Neural crest cell (in vitro differentiated cells): ENCODE results near the gene GJC1. TPM values are rescaled to one million over a fixed set of nuclear protein-coding genes. Genes with fewer than 3 reads are reported as not detected.
A peak's percentile ranks its signal among the peaks of the same experiment; 100 is the strongest.

Source experiments
- DNase-seq: peaks from one replicate; pipeline ENCODE4 v3.0.0; 2021; ENCODE audit warnings: low read depth, mixed read lengths, low spot score
- H3K27ac Mint-ChIP-seq: one replicate; pipeline ENCODE4 v1.8.0; 2021; ENCODE audit warnings: mild to moderate bottlenecking, mixed read lengths; ENCODE audit not compliant: unreplicated experiment
- H3K27me3 Mint-ChIP-seq: 2 replicates; pipeline ENCODE4 v1.8.0; 2021; ENCODE audit warnings: low read depth, mild to moderate bottlenecking, mixed read lengths
- H3K36me3 Mint-ChIP-seq: 2 replicates; pipeline ENCODE4 v1.8.0; 2021; ENCODE audit warnings: low read depth, mild to moderate bottlenecking, mixed read lengths
- H3K4me1 Mint-ChIP-seq: 2 replicates; pipeline ENCODE4 v1.8.0; 2021; ENCODE audit warnings: mixed read lengths
- H3K4me3 Mint-ChIP-seq: one replicate; pipeline ENCODE4 v1.8.0; 2021; ENCODE audit warnings: mild to moderate bottlenecking, mixed read lengths
- H3K9me3 Mint-ChIP-seq: 2 replicates; pipeline ENCODE4 v1.8.0; 2021; ENCODE audit warnings: mixed read lengths
- CTCF ChIP-seq: fragments of 200-600 bp; sonication (generic); conservative IDR thresholded peaks from 2 replicates; pipeline ENCODE4 v1.5.0; 2021; ENCODE audit warnings: antibody characterized with exemption, mild to moderate bottlenecking
- total RNA-seq: library from RNA; stranded (reverse); gene quantifications from 2 replicates; pipeline ENCODE4 v1.2.1, GENCODE V29; 2021

Gene GJC1
- total RNA-seq, 1 donor from 2014 or later, result 145 TPM

DNA sequence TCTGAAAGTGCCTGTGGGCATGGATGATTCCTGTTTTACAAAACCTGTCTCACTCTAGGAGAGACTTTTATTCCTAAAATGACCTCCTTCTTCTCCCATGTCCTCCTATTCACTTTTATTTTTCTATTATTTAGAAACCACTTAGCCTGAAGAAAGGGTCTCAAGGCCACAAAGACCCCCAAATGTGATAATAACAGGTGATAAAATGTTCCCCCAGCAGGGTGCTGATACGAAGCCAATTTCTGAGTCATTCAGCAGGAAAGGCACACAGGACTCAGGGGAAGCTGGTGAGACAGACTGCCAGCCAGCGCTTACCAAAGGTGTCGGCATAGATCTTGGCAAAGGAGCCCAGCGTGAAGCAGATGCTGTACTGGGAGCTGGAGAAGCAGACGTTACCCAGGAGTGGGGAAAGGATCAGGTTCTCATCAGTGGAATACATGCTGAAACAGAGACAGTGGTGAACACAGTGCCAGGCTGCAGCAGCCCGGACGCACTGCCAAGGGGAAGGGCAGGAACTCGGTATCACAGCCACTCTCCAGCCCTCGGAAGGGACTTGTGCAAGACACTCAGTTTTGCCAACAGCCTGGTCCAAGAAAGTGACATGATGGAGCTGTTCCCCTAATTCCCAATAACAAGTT, 42.2 kb upstream of the GJC1 start:
- Mint-ChIP-seq H3K9me3 (no peaks in the 10 kb centered on the region), H3K36me3 (peaks cover 13% of the 10 kb centered on the region), H3K27me3 (no peaks in the 10 kb centered on the region), H3K27ac (no peak overlapping the region), H3K4me1 (no peaks in the 10 kb centered on the region), H3K4me3 (no peak overlapping the region)
- TF ChIP-seq CTCF, result no peak
- no peak for DNase-seq

DNA sequence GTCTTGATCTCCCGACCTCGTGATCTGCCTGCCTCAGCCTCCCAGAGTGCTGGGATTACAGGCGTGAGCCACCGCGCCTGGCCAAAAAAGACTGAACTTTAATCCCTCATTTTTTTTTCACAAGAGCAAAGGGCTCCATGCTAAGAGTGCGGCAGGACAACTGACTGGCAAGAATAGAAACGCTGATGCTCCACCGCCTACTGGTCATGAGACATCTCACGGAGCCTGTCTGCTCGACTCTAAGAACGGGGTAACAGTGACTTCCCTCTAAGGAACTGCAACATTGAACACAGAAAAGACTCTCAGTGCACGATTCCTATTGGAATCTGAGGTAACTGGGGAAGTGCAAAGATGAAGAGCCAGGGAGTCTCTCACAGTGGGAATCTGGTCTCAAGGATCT, 41.5 kb upstream of the GJC1 start:
- H3K4me3 Mint-ChIP-seq, result no peak overlapping the region
- no peak for DNase-seq
- H3K36me3 Mint-ChIP-seq, result peaks cover 11% of the 10 kb centered on the region
- H3K27ac Mint-ChIP-seq, result no peak overlapping the region
- no peaks in the 10 kb centered on the region for H3K4me1 Mint-ChIP-seq
- H3K27me3 Mint-ChIP-seq, result no peaks in the 10 kb centered on the region
- H3K9me3 Mint-ChIP-seq, result no peaks in the 10 kb centered on the region
- TF ChIP-seq CTCF, result no peak

DNA sequence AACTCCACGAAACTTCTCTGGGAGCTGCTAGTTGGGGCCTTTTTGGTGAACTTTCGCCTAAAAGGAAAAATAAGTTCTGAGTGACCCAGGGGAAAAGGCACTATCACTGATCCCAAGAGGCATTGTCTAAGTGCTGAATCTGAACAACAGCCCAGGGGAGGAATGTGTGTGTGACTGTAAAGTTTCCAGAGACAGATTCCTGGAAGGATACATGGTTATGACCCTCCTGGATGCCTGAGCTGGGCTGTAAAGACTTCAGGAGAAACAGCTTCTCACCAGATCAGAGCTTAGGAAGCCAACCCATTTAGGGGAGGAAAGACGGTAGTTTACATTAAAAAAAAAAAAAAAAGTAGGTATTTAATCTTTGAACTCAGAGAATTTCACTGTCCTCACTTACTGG, 37.8 kb upstream of the GJC1 start:
- Mint-ChIP-seq H3K36me3 (peaks cover 13% of the 10 kb centered on the region), H3K27me3 (no peaks in the 10 kb centered on the region), H3K4me1 (no peaks in the 10 kb centered on the region), H3K27ac (no peak overlapping the region), H3K9me3 (no peaks in the 10 kb centered on the region), H3K4me3 (no peak overlapping the region)
- DNase-seq, result no peak
- TF ChIP-seq CTCF, result no peak

DNA sequence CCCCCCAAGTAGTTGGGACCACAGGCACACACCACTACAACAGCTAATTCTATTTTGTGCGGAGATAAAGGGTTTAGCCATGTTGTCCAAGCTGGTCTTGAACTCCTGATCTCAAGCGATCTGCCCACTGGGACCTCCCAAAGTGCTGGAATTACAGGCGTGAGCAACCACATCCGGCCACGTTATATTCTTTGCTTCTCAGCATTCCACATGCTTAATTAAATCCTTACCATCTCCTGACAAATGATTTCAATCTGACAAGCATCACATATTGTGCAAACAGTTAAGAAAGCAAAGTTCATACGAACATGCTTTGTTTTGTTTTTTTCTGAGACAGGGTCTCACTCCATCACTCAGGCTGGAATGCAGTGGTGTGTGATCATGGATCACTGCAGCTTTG, 35.8 kb upstream of the GJC1 start:
- H3K27ac Mint-ChIP-seq, result no peak overlapping the region
- no peak for DNase-seq
- TF ChIP-seq CTCF, result no peak
- H3K4me3 Mint-ChIP-seq, result no peak overlapping the region
- no peaks in the 10 kb centered on the region for H3K27me3 Mint-ChIP-seq
- peaks cover 12% of the 10 kb centered on the region for H3K36me3 Mint-ChIP-seq
- H3K9me3 Mint-ChIP-seq, result no peaks in the 10 kb centered on the region
- H3K4me1 Mint-ChIP-seq, result no peaks in the 10 kb centered on the region

DNA sequence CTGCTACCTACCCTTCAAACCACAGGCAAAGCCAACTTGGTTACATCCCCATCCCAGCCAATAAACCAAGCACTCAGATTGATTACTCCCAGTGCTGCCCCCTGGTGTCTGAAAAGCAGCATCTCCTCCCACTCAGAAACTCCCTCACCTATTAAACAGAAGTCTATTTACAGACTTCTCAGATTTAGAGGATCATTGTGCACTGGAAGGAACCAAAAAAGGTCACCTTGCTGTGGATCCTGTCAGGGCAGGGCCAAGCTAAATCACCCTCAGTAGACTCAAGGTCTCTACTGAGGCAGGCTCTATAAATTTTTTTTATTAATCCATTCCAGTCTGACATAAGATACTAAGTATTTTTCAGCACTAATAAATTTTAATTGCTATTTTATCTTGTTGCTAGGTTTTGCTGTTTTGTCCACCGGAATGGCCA, 35.2 kb upstream of the GJC1 start:
- H3K36me3 Mint-ChIP-seq, result peaks cover 12% of the 10 kb centered on the region
- TF ChIP-seq CTCF, result peak; percentile 91
- H3K4me3 Mint-ChIP-seq, result no peak overlapping the region
- H3K27me3 Mint-ChIP-seq, result no peaks in the 10 kb centered on the region
- DNase-seq, result peak; percentile 85
- H3K27ac Mint-ChIP-seq, result no peak overlapping the region
- H3K9me3 Mint-ChIP-seq, result no peaks in the 10 kb centered on the region
- H3K4me1 Mint-ChIP-seq, result no peaks in the 10 kb centered on the region

DNA sequence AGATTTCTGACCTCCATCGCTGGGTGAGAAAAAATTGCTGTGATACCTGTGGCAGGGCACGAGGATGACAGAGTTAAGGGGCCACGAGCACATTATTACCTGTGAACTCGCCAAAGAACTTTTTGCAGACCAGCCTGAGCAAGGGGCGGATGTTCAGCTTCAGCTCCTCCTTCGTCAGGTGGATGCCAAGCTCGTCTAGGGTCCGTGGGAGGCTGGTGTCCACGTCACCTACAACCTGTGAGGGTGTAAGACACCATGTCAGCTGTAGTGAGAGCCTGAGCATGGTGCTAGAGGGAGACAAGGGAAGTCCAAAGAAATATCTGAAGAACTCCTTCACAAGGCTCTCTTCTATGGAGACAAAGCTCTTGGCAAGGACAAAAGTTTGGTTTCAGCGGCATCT, 34.7 kb upstream of the GJC1 start:
- TF ChIP-seq CTCF, result no peak
- Mint-ChIP-seq H3K4me1 (no peaks in the 10 kb centered on the region), H3K4me3 (no peak overlapping the region), H3K27me3 (no peaks in the 10 kb centered on the region), H3K27ac (no peak overlapping the region), H3K9me3 (no peaks in the 10 kb centered on the region), H3K36me3 (peaks cover 12% of the 10 kb centered on the region)
- no peak for DNase-seq
